Measurements from ENCODE around the gene IL1R2.

GRCh38 chr2:102002228-102002627 is 10.5 kb downstream of the IL1R2 start:
- TF ChIP-seq CTCF (IDR thresholded peaks at IDR 0.05) = no peak
- TF ChIP-seq POLR2A (IDR thresholded peaks at IDR 0.05) = no peak

All from Peyer's patch (tissue), 4 donors.